MM.1S (cell line): ENCODE measurements around the gene ARID1A.

ENCODE experiments used
- CTCF ChIP-seq: fragments of 300-600 bp; sonication (generic); IDR thresholded peaks from 2 replicates; pipeline ENCODE4 v1.5.1; 2016; ENCODE audit warnings: antibody characterized with exemption, low read length, mixed read lengths
- EZH2 ChIP-seq: fragments of 300-600 bp; sonication (generic); optimal IDR thresholded peaks from 2 replicates; pipeline ENCODE3; 2017; ENCODE audit warnings: low read depth, mild to moderate bottlenecking, antibody characterized with exemption, low read length, mixed read lengths
- EZH2phosphoT487 ChIP-seq: fragments of 300-600 bp; sonication (generic); IDR thresholded peaks from 2 replicates; pipeline ENCODE4 v1.6.1; 2018; ENCODE audit warnings: antibody characterized with exemption, low read length

GRCh38 chr1:26772687-26773086 is 76.9 kb downstream of the ARID1A start:
- TF ChIP-seq CTCF (no peak), EZH2phosphoT487 (no peak), EZH2 (no peak)
